ENCODE measurements around the gene GNAL. TPM values are rescaled to one million over a fixed set of nuclear protein-coding genes. Genes with fewer than 3 reads are reported as not detected.

GNAL gene
- total RNA-seq, 2 donors from 2014 or later, result 0.10 to 0.37 TPM

DNA sequence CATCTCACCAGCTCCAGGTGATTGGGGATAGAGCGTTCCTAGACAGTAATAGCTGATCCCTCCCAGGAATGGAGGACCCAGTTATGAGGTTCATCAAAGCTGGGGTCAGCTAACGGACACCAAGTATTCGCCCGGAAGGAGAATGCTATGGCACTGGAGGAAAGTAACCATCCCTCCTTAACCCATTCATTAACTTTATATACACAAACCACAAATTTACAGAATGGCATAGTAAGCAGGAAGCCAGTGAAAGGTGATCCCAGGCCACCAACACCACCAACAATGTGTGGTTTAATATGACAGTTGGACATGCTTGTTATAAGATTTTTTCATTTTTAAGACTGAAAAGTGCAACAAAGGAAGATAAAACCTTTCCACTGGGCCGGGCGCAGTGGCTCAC, 106.9 kb downstream of the GNAL start:
- no peaks in the 10 kb centered on the region for H3K9me3 ChIP-seq (ENCODE audit: control insufficient read depth, low read length, poor library complexity, severe bottlenecking)
- DNase-seq (no peak), ATAC-seq (no peak)
- Mint-ChIP-seq H3K4me3 (no peak overlapping the region), H3K4me1 (no peaks in the 10 kb centered on the region), H3K36me3 (ENCODE audit: low read depth) (no peaks in the 10 kb centered on the region), H3K27ac (no peak overlapping the region), H3K27me3 (peaks cover 10% of the 10 kb centered on the region)

DNA sequence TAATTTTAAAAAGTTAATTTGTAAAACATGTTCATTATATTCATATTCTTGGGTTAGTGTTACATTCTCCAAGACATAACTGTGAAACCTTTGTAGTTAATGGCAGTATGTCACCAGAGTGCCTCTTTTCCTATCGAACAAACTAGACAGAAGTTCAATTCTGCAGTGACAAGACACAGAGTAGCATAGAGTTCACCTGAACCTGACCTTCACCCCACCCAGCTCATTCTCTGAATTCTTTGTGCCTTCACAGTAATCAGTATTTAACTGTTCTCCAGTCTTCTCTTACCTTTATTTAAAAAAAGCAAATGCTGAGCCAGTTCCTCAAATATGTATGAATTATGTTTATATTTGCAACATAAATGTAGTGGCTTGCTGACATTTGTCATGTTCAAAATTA, 109.2 kb downstream of the GNAL start:
- Mint-ChIP-seq H3K4me1 (no peaks in the 10 kb centered on the region), H3K27me3 (peaks cover 26% of the 10 kb centered on the region), H3K27ac (no peak overlapping the region), H3K4me3 (no peak overlapping the region), H3K36me3 (ENCODE audit: low read depth) (no peaks in the 10 kb centered on the region)
- ATAC-seq (no peak), DNase-seq (no peak)
- H3K9me3 ChIP-seq (ENCODE audit: control insufficient read depth, low read length, poor library complexity, severe bottlenecking), result no peaks in the 10 kb centered on the region

DNA sequence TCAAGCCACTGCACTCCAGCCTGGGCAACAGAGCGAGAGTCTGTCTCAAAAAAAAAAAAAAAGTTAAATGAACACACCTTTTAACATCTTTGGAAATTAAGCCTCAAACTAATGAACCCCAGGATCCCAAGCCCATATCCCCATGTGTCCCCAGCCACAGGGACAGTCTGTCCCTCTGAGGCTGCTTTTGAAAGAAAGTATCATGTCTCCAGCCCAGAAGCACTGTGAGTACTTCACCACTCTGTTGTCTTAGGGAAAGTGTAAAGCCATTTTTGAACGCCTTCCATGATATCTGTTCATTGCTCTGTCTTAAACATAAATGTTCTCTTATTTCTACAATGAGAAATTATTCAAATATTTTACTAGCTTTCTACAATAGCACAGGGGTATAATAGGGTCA, 110.0 kb downstream of the GNAL start:
- no peak for DNase-seq
- no peak overlapping the region for H3K27ac Mint-ChIP-seq
- H3K27me3 Mint-ChIP-seq, result peaks cover 26% of the 10 kb centered on the region
- no peak for ATAC-seq
- H3K9me3 ChIP-seq (ENCODE audit: control insufficient read depth, low read length, poor library complexity, severe bottlenecking), result no peaks in the 10 kb centered on the region
- H3K4me3 Mint-ChIP-seq, result no peak overlapping the region
- H3K36me3 Mint-ChIP-seq (ENCODE audit: low read depth), result no peaks in the 10 kb centered on the region
- no peaks in the 10 kb centered on the region for H3K4me1 Mint-ChIP-seq

DNA sequence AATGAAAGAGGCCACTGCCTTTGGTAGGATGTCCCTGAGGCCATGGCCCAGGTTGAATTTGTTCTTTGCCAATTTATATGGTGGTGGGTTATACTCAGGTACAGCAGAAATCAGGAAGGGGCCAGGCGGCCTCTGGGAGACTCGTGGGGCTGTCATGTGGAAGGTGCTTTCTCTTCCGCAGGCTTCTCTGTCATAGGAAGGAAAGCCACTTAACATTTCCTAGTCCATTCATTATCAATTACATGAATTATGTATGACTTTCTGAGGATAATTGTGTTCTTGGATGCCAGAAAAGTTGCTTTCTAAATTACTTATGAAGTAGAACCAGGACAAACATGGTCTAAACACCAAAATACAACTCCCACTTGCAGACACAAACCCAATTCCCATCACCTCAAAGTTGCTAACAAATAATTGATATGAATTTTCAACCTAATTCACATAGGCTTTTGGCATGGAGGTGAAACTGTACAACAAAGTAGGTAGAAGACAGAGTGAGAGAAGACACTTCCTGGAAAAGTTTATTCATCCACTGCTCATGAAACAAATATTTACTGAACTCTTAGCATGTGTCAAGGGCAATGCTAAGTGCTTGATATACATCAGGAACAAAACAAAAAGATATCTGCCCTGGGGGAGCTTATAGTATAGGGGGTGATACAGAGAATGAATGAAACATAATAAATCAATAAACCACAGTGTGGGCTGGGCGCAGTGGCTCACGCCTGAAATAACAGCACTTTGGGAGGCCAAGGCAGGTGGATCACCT, 111.7 kb downstream of the GNAL start:
- H3K9me3 ChIP-seq (ENCODE audit: control insufficient read depth, low read length, poor library complexity, severe bottlenecking), result no peaks in the 10 kb centered on the region
- Mint-ChIP-seq H3K4me3 (no peak overlapping the region), H3K27me3 (peaks cover 30% of the 10 kb centered on the region), H3K36me3 (ENCODE audit: low read depth) (no peaks in the 10 kb centered on the region), H3K4me1 (no peaks in the 10 kb centered on the region), H3K27ac (no peak overlapping the region)
- ATAC-seq (no peak), DNase-seq (no peak)

DNA sequence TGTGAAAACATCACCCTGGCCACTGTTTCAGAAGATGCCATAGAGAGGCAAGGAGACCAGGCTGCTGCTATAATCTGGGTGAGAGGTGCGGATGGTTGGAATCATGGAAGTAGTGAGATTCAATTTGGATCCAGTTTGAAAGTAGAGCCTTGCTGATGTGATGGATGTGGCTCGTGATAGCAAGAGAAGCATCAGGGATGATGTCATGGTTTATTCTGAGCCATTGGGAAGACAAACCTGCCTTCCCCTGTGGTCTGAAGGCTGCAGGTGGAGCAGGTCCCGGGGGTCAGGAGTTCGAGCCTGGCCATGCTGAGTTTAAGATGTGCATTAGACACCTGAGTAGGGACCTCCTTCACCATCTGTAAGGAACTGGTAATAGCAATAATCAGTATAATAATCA, 112.5 kb downstream of the GNAL start:
- H3K4me3 Mint-ChIP-seq, result no peak overlapping the region
- ATAC-seq (no peak), DNase-seq (no peak)
- H3K27ac Mint-ChIP-seq, result no peak overlapping the region
- no peaks in the 10 kb centered on the region for H3K9me3 ChIP-seq (ENCODE audit: control insufficient read depth, low read length, poor library complexity, severe bottlenecking)
- peaks cover 37% of the 10 kb centered on the region for H3K27me3 Mint-ChIP-seq
- no peaks in the 10 kb centered on the region for H3K36me3 Mint-ChIP-seq (ENCODE audit: low read depth)
- H3K4me1 Mint-ChIP-seq, result no peaks in the 10 kb centered on the region

DNA sequence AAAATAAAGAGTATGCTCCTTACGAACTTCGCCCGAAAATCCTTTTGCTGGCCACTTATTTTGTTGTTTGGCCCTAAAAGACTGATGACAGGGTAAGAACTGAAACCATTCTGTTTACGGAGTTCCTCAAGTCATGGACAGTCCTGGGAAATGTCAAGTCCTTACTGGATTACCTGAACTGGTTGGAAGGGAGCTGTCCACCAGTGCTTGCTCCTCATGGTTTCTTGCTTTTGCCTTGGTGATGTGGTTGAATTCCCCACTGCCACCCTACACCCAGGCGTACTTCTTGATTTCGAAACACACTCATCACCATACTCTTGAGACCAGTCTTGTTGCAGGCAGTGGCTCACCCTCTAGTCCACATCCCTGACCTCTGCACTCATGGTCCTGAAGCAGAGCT, 113.1 kb downstream of the GNAL start:
- no peak for DNase-seq
- no peaks in the 10 kb centered on the region for H3K9me3 ChIP-seq (ENCODE audit: control insufficient read depth, low read length, poor library complexity, severe bottlenecking)

DNA sequence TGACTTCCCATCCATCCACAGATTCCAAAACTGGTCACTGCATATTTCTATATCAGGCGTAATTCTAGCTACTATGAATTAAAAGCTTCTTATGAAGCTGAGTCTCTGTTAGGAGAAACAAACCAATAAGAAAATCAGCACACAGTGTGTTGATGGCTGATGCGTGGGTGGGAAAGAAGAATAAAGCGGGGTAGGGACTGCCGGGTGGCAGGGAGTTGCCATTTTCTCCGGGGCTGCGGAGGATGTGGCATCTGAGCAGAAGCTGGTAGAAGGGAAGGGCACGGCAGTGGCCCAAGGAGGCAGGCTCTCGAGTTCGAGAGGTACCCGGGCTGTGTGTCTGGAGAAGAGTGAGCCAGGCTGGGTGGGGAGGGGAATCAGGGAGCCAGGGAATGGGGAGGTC, 113.5 kb downstream of the GNAL start:
- H3K27me3 Mint-ChIP-seq, result peaks cover 43% of the 10 kb centered on the region
- no peaks in the 10 kb centered on the region for H3K9me3 ChIP-seq (ENCODE audit: control insufficient read depth, low read length, poor library complexity, severe bottlenecking)
- no peak overlapping the region for H3K27ac Mint-ChIP-seq
- ATAC-seq, result no peak
- DNase-seq, result no peak
- no peaks in the 10 kb centered on the region for H3K36me3 Mint-ChIP-seq (ENCODE audit: low read depth)
- H3K4me1 Mint-ChIP-seq, result no peaks in the 10 kb centered on the region
- no peak overlapping the region for H3K4me3 Mint-ChIP-seq

More for the DNA sequence above, 113.1 kb downstream of the GNAL start:
- H3K36me3 Mint-ChIP-seq (ENCODE audit: low read depth), result no peaks in the 10 kb centered on the region
- H3K4me1 Mint-ChIP-seq, result no peaks in the 10 kb centered on the region
- H3K4me3 Mint-ChIP-seq, result no peak overlapping the region
- no peak for ATAC-seq
- no peak overlapping the region for H3K27ac Mint-ChIP-seq
- H3K27me3 Mint-ChIP-seq, result peaks cover 39% of the 10 kb centered on the region

DNA sequence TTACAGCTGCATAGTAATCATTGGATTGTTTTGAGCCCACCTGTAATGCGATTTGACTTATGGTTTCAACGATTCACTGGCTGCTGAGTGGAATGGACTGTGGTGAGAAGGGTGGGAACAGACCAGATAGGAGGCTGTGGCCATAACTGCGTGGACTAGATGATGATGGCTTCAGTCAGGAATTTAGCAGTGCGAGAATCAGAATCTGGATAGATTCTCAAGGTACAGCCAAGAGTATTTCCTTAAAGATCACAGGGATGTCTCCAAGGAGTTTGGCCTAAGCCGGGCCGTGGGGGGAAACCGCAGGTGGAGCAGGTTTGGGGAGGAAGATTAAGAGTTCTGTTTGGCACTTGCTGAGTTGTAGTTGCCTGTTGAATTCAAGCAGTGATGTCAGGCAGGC, 118.2 kb downstream of the GNAL start:
- H3K27ac Mint-ChIP-seq, result no peak overlapping the region
- no peaks in the 10 kb centered on the region for H3K4me1 Mint-ChIP-seq
- no peak overlapping the region for H3K4me3 Mint-ChIP-seq
- ATAC-seq (no peak), DNase-seq (no peak)
- H3K27me3 Mint-ChIP-seq, result peaks cover 43% of the 10 kb centered on the region
- no peaks in the 10 kb centered on the region for H3K36me3 Mint-ChIP-seq (ENCODE audit: low read depth)
- H3K9me3 ChIP-seq (ENCODE audit: control insufficient read depth, low read length, poor library complexity, severe bottlenecking), result no peaks in the 10 kb centered on the region

DNA sequence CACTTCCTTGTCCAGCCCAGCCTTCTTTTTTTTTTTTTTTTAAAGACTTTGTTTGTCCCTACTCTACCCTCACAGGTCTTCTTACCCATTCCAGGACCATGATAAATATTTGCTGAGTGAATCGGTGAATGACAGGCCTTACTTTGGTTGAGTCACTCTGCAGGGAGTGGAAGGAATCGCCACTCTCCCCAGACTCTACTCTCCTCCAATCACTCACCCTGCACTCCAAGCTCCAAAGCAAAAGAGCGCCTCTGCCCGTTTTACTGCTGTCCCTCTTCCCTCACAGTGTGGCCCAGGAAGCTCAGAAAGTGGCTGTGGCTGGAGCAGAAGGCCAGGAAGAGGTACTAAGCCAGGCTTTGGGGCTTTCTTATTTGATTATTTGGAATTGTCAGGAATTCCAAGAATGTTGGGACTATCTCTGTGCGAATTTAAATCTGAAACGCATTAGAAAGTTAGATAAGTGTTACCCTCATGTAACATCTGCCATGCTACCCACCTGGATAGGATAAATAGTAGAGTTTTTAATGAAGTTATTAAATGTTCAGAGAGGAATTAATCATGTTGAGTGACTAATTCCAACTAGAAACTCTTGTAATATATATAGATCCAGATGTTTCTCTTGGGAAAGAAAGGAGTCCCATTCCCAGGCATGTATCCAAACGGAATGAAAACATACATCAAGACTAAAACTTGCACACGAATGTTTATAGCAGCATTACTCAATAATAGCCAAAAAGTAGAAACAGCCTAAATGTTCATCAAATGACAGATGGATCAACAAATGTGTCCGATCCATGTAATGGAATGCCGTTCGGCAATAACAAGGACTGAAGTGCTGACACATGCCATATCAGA, 119.2 kb downstream of the GNAL start:
- H3K4me1 Mint-ChIP-seq, result no peaks in the 10 kb centered on the region
- DNase-seq (no peak), ATAC-seq (no peak)
- no peaks in the 10 kb centered on the region for H3K9me3 ChIP-seq (ENCODE audit: control insufficient read depth, low read length, poor library complexity, severe bottlenecking)
- H3K27ac Mint-ChIP-seq, result no peak overlapping the region
- peaks cover 37% of the 10 kb centered on the region for H3K27me3 Mint-ChIP-seq
- no peaks in the 10 kb centered on the region for H3K36me3 Mint-ChIP-seq (ENCODE audit: low read depth)
- no peak overlapping the region for H3K4me3 Mint-ChIP-seq

DNA sequence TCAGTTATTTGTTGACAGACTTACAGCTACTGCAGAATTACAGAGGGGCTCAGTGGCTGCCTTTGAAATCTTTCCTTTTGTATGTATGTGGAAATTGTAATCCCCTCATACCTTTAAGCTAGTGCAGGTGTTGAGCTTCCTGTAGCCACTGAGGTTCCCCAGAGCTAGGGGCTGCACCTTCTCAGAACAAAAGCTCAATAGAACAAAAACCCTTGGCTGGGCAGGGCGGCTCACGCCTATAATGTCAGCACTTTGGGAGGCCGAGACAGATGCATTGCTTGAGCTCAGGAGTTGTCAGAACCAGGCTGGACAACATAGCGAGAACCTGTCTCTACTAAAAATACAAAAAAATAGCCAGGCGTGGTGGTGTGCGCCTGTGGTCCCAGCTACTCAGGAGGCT, 120.8 kb downstream of the GNAL start:
- Mint-ChIP-seq H3K4me3 (no peak overlapping the region), H3K4me1 (no peaks in the 10 kb centered on the region), H3K27ac (no peak overlapping the region), H3K27me3 (peaks cover 37% of the 10 kb centered on the region), H3K36me3 (ENCODE audit: low read depth) (no peaks in the 10 kb centered on the region)
- ATAC-seq (no peak), DNase-seq (no peak)
- no peaks in the 10 kb centered on the region for H3K9me3 ChIP-seq (ENCODE audit: control insufficient read depth, low read length, poor library complexity, severe bottlenecking)

DNA sequence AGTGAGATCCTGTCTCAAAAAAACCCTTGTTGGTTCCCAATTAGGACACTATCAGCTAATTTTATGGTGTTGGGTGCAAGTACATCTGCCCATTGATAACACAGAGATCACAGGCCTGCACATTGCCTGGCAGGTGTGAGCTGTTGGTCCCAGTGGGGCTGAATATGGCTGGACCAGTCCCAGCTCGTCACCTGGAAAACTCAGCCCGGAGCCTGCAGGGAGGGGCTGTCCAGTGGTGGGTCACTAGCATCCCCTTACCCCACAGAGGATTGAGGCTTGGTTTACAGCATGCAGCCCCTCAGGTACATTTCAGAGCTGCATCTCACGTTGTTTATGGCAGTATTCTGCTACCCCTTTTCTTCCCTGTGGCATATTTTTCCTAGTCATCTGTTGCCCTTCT, 121.3 kb downstream of the GNAL start:
- H3K27me3 Mint-ChIP-seq, result peaks cover 37% of the 10 kb centered on the region
- H3K9me3 ChIP-seq (ENCODE audit: control insufficient read depth, low read length, poor library complexity, severe bottlenecking), result no peaks in the 10 kb centered on the region
- no peak overlapping the region for H3K27ac Mint-ChIP-seq
- no peaks in the 10 kb centered on the region for H3K36me3 Mint-ChIP-seq (ENCODE audit: low read depth)
- ATAC-seq, result no peak
- H3K4me3 Mint-ChIP-seq, result no peak overlapping the region
- DNase-seq, result no peak
- H3K4me1 Mint-ChIP-seq, result no peaks in the 10 kb centered on the region

DNA sequence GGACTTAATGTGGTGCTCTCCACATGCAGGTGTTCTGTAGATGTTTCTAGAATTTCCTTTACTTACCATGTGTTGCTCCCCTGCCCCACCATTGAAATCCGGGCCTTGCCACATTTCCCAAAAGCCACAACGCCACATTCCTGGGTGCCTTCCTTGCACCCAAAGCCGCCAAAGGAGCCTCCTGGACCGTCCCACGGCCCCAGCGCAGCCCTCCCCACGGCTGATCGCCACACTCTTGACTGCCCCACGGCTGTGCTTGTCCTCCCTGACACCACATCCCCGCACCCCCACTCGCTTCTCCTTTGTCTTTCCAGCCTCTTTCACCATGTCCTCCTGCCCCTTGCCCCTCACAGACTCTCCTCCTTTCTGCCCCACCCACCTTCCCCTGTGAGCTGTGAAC, 121.9 kb downstream of the GNAL start:
- Mint-ChIP-seq H3K27me3 (peaks cover 31% of the 10 kb centered on the region), H3K36me3 (ENCODE audit: low read depth) (no peaks in the 10 kb centered on the region), H3K4me1 (no peaks in the 10 kb centered on the region), H3K4me3 (no peak overlapping the region), H3K27ac (no peak overlapping the region)
- H3K9me3 ChIP-seq (ENCODE audit: control insufficient read depth, low read length, poor library complexity, severe bottlenecking), result no peaks in the 10 kb centered on the region
- no peak for DNase-seq
- no peak for ATAC-seq

DNA sequence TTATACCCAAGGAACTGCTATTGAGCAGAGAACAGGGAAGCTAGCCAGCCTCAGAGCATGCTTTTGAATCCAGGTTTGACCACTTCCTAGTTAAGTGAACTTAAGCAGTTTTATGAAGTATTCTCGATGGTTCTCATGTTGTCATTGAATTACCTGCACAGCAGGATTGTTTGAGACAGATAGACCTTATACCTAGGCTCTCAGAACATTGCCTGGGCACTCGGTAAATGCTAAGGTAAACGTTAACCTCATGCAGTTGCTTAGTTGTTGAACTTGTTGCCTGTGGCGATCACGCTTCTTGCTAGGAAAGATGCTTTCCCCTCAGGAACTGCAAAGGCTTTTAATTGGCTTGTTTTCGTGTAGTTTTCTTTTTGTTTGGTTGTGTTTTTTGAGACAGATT, 128.2 kb downstream of the GNAL start:
- Mint-ChIP-seq H3K4me3 (no peak overlapping the region), H3K36me3 (ENCODE audit: low read depth) (no peaks in the 10 kb centered on the region), H3K27ac (no peak overlapping the region), H3K27me3 (peaks cover 4% of the 10 kb centered on the region), H3K4me1 (no peaks in the 10 kb centered on the region)
- DNase-seq (no peak), ATAC-seq (no peak)
- no peaks in the 10 kb centered on the region for H3K9me3 ChIP-seq (ENCODE audit: control insufficient read depth, low read length, poor library complexity, severe bottlenecking)

All from T-helper 17 cell (primary cell).